ENCODE results near the gene ENSA. TPM values are rescaled to one million over a fixed set of nuclear protein-coding genes. Genes with fewer than 3 reads are reported as not detected.

The ENSA gene
- total RNA-seq, 1 experiment from 2014 or later = 212 TPM

DNA sequence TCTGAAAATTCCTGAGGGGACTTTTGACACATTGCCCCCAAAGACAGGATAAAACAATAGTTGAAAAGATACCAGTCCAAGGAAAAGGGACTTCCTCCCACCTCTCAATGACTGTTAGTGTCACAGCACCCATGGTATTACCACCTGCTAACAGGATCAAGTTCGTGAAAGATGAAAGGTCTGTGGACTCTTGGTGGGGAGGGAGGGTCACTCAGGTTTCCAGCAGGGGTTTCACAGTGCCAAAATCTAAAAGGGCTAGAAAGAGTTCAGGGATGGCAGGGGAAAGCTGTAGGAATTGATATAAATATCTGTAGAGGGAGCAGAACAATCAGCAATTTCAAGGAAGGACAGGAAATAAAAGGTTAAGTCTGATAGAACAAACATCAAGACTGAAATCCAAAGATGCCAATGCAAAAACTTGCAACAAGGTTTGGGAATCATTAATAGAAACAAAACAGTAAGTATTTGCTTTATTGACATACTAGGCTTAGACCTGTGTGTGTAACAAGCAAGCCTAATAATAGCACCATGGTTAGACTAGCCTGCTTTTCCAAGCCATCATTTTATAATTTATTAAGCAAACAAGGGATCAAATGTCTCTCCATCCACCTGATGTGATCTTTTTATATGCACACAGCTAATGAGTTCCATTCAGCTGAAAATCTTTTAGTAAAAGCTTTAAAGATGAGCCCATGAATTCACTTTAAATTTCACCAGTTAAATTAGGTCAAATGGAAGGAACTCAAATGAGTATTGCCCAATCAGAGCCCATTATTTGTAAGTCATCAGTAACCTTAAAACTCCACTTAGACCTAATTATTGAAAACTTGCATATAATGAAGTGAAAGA lies 53.7 kb downstream of the ENSA start:
- Histone ChIP-seq H3K56ac (ENCODE audit: insufficient read length, low read depth, low read length) (no peak overlapping the region), H3K4me2 (ENCODE audit: insufficient read depth, insufficient read length, low read length) (peak overlapping the region; percentile 98), H2BK15ac (ENCODE audit: low read depth, low read length) (no peak overlapping the region), H3K27me3 (ENCODE audit: insufficient read depth, low read length) (no peaks in the 10 kb centered on the region), H3K23ac (ENCODE audit: insufficient read length, low read depth, low read length) (no peak overlapping the region), H3K27ac (ENCODE audit: insufficient read length, low read depth, low read length) (no peak overlapping the region), H3K79me1 (ENCODE audit: insufficient read depth, low read depth, low read length, poor library complexity, severe bottlenecking) (no peaks in the 10 kb centered on the region), H3K9me3 (ENCODE audit: control insufficient read depth, low read depth, low read length) (no peaks in the 10 kb centered on the region), H2BK12ac (ENCODE audit: insufficient read length, low read depth, low read length) (no peak overlapping the region), H3K18ac (ENCODE audit: insufficient read length, low read depth, low read length) (no peak overlapping the region), H4K8ac (replicated peaks; ENCODE audit: insufficient read length, low read depth, low read length) (no peak overlapping the region), H3T11ph (ENCODE audit: low read length) (no peak overlapping the region), H3K14ac (ENCODE audit: insufficient read depth, low read length) (no peak overlapping the region), H2BK20ac (ENCODE audit: low read depth, low read length, poor library complexity, severe bottlenecking) (no peak overlapping the region), H3K79me2 (ENCODE audit: insufficient read depth, low read length) (peaks cover 35% of the 10 kb centered on the region), H2BK5ac (ENCODE audit: insufficient read length, low read length) (no peak overlapping the region), H3K9ac (ENCODE audit: extremely low read depth, insufficient read length, low read length) (peak overlapping the region; percentile 24), H4K20me1 (ENCODE audit: control insufficient read depth, insufficient read depth, insufficient read length) (no peaks in the 10 kb centered on the region), H2AFZ (ENCODE audit: low read length) (no peak overlapping the region), H3K4me1 (ENCODE audit: insufficient read depth, low read length) (peaks cover 4% of the 10 kb centered on the region), H4K5ac (ENCODE audit: insufficient read length, low read depth, low read length) (no peak overlapping the region), H2BK120ac (ENCODE audit: low read depth, low read length, poor library complexity, severe bottlenecking) (no peak overlapping the region), H3K4ac (ENCODE audit: low read depth, low read length) (no peak overlapping the region), H3K23me2 (ENCODE audit: insufficient read length, low read depth, low read length, poor library complexity, severe bottlenecking) (peaks cover 7% of the 10 kb centered on the region), H2AK5ac (ENCODE audit: insufficient read length, low read length) (no peak overlapping the region), H4K91ac (ENCODE audit: insufficient read length, low read depth, low read length) (no peak overlapping the region)
- H3K36me3 Mint-ChIP-seq (ENCODE audit: insufficient read depth in 1 of 3, low read depth in 3 of 3) = peaks cover 69 to 81% (median 72%) of the 10 kb centered on the region in 3 experiments
- peak overlapping the region; percentile 82 to 98 (median 87); a peak in 5 of 7 replicates for H3K27ac Mint-ChIP-seq
- TF ChIP-seq, protein P1, sequence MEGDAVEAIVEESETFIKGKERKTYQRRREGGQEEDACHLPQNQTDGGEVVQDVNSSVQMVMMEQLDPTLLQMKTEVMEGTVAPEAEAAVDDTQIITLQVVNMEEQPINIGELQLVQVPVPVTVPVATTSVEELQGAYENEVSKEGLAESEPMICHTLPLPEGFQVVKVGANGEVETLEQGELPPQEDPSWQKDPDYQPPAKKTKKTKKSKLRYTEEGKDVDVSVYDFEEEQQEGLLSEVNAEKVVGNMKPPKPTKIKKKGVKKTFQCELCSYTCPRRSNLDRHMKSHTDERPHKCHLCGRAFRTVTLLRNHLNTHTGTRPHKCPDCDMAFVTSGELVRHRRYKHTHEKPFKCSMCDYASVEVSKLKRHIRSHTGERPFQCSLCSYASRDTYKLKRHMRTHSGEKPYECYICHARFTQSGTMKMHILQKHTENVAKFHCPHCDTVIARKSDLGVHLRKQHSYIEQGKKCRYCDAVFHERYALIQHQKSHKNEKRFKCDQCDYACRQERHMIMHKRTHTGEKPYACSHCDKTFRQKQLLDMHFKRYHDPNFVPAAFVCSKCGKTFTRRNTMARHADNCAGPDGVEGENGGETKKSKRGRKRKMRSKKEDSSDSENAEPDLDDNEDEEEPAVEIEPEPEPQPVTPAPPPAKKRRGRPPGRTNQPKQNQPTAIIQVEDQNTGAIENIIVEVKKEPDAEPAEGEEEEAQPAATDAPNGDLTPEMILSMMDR (conservative IDR thresholded peaks at IDR 0.05) = no peak
- peaks cover 50 to 60% of the 10 kb centered on the region in 2 experiments for H3K4me1 Mint-ChIP-seq
- DNase-seq = no peak
- WGBS (ENCODE audit: extremely low coverage, insufficient read length, low lambda C conversion rate) = no CpG with 5 or more reads among the region's 1 CpG
- peak overlapping the region; percentile 96 to 97 for H3K4me3 Mint-ChIP-seq
- H3K9me3 Mint-ChIP-seq = peaks cover 6 to 15% of the 10 kb centered on the region in 2 experiments; a peak in 4 of 5 replicates
- peaks cover 3% of the 10 kb centered on the region; the same call in 1 of the 2 replicates for H3K27me3 Mint-ChIP-seq (ENCODE audit: low read depth)
